Muscle of back (tissue), 11 donors: ENCODE measurements around the gene UNC13C. TPM values are rescaled to one million over a fixed set of nuclear protein-coding genes. Genes with fewer than 3 reads are reported as not detected.
"Not testable (repeated sequence)": the region's sequence is repeated elsewhere in the genome, so short reads cannot be mapped to it uniquely, and the experiment has no call there.

ENCODE experiments used
- DNase-seq, 3 donors: peaks; one replicate each; pipeline versions ENCODE4 v3.0.0 to v3.0.0-alpha.2; 2013
- polyA plus RNA-seq, 10 donors: library from polyadenylated mRNA; unstranded; fragments of 120-200 nt; gene quantifications; one replicate each; pipeline ENCODE4 v1.2.1, GENCODE V29; 2013; ENCODE audit not compliant: insufficient read length in 10 of 10

UNC13C gene
- polyA plus RNA-seq, 10 donors, result 1.4 to 7.2 (median 3.6) TPM

DNA sequence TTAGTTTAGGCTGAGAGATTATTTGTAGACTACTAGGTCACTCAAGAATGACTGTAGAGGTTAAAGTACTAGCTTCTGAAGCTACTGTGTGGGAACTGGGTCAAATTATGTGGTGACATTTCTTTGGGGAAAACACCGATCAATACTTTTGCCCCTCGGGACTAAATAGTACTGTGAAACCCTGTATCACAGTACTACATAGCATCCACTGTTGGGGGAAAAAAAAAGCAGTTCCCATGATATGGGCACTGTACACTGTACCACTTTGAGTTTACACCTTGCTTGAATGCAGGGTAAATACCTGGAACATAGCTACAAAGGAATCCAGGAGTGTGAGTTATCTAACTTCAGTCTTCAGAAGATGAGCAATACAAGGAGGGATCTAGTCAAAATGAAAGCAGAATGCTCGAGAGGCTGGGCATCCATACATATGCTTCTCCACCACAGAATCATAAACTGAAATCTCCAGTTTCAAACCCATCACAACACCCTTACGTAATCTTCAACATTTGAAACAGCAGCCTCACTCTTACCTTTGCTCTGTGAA is 311.4 kb downstream of the UNC13C start:
- no peak for DNase-seq

DNA sequence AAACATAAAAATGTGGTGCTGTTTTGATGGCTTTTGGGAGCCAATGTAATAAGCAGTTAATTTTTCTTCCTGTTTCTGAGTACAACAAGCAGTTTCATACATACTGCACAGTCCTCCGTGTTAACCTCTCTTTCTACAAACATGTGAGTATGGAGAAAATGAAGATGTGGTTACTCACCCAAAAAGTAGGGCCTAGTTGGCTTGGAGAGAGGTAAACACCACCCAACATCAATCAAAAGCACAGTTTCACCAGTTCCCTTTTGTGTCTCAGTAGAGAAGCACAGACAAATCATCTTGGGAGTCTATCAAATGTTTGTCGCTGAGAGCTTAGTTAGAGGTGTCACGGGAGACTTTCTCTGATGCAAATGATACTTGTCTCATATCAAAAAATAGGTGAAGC is 320.2 kb downstream of the UNC13C start:
- DNase-seq, result no peak

DNA sequence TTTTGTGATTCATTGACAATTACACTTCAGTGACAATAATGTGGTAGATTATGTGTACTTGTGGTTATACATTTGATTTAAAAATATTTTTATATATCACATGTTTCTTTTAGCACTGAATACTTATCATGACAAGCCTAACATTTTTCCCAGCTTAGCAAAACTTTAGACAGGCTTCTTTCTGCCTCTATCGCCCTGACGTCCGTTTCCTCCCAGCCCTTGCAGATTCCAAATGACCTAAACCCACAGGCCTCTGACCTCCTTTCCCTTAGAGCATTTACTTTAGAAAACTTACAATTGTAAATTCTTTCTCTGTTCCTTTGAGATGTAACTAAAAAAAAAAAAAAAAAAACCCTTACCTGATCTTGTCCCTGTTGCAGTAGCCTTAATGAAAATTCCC is 326.1 kb downstream of the UNC13C start:
- no peak for DNase-seq

DNA sequence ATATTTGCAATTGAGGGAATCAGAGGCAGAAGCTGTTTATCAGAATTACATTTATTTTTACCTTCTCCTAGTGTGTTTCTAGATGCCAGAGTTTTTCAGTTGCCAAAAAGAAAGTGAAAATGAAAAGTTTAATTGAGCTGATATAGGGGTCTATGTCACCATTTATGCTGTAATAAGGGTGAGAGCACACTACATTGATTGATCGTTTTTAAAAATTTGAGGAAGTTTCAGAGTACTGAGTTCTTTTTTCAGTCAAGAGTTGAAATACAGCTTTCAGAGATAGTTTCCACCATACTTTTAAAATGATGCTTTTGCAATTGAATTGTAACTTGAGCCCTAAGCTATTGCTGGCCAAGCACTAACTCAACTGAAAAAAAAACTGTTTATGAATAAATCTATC is 326.9 kb downstream of the UNC13C start:
- peak in 1 of 3 donors; percentile 1 for DNase-seq

DNA sequence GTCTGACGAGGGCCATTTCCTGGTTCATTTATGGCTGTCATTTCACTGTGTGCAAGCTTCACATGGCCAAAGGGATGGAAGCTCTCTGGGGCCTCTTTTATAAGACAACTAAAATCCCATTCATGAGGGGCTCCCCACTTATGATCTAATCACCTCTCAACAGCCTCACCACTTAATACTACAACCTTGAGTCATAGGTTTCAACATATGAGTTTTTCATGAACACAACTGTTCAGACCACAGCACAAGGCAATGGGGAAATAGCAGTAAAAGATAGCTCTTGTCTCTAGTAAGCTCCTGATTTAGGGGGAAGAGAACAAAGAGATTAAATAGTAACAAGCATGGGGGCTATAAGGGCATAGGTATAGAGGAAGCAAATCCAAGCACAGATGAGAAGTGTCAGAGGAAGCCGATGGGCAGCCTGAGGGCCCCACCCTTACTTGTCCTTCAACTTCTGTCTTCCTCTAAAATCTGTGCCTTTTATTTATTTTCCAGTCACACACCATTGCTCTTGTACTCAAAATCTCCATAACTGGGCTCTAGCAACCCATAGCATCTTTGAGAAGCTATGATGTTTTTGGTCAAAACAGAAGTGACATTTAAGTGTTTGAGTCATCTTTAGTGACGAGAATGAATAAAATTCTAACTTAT is 329.1 kb downstream of the UNC13C start:
- no peak for DNase-seq

DNA sequence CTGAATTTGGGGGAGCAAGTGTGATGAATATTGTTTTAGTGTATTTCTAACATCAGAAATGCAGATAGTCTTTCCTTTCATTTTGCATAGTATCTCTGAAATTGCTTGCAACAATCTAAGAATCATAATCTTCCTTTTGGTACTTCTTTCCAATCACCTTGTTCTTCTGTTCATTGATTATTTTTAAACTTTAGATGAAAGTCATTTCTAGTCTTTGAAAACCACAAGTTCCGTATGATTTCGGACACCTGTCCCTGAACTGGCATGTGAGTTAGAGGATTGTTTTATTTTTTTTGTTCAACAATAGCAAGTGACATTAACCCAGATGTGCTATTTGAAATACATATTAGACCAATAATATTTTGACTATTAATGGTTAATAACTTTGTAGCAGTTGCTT is 329.7 kb downstream of the UNC13C start:
- no peak for DNase-seq

DNA sequence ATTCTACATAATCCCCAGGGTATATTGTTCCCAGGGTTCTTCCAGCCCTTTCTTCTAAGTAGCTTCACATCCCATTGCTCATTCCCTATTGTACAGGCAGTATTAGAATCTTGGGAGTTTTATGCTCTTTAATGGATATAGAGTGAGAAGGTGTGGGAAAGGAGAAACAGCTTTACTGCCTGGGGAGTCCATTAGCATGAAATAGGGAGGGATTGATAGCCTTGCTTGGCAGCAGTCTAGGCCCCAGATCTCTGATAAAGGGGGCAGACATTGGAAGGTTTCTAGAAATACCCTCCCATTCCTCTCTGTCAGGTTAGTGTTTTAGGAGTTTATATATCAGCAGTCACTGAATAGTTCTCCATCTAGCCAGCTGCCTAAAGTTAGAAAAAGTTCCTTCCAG is 334.3 kb downstream of the UNC13C start:
- DNase-seq, result no peak

DNA sequence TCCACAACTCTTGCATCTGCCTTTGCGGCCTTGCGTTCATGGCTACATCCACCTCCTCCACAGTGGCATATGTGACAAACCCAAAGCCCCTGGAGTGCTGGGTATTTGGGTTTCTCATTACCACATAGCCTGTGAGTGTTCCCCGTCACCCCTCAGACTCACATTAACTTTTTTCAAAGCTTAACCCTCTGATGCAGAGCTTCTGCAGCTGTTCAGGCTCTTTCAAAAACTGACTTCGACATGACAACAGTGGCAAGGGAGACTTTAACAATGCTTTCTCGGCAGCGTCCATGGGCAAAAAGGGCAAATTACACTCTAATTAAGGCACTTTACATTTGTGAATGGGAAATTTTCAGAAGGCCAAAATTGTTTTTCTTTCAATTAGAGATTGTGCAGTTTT is 343.2 kb downstream of the UNC13C start:
- no peak for DNase-seq

DNA sequence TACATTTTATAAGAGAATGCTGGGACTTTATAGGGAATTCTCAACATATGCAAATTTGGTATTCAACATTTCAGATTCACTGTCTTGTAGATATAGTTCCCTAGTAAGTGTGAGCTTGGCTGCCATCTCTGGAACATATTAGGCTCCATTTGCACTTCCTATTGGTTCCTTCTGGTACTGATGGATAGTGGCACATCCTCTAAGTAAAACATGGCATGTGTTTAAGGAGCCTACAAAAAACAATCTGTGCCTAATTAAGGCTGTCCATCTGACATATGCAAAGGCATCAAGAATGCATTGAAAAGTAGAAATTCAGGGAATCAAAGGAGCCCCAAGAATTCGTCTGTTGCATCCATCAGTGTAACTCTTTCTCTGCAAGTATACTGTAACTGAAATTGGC is 344.1 kb downstream of the UNC13C start:
- no peak for DNase-seq

DNA sequence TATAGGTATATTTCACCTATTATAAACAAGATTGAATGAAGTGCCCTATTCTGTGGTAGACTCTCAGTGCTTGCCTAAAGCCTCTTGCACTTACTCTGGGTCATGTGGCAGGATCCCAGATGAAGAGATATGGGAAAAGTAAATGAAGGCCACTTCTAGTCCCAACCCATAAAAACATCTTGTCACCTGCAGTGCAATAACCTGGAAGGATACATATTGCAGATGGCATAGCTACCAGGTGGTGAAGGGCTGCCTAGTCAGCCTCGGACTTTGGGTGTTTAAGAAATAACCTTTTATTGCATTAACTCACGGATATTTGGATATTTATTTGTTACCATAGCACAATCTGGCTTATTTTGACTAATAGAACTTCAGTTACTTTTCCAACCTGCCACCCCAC is 367.1 kb downstream of the UNC13C start:
- DNase-seq, result no peak

DNA sequence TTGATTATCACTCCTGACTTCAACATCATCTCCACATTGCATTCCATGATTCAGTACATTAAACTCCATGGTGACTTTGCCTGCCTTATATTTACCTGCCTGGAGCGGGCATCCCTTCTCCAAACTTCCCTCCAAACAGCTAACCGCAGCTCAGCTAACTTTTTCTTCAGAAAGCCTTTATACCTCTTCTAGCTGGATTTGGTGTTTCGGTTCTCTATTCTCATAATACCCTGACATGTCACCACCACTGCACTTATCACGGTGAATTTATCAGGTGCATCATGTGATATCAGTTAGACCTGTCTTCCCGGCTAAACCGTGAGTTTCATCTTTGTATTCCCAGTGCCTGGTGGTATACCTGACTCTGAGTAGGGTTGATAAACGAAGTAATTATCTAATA is 367.6 kb downstream of the UNC13C start:
- no peak for DNase-seq

DNA sequence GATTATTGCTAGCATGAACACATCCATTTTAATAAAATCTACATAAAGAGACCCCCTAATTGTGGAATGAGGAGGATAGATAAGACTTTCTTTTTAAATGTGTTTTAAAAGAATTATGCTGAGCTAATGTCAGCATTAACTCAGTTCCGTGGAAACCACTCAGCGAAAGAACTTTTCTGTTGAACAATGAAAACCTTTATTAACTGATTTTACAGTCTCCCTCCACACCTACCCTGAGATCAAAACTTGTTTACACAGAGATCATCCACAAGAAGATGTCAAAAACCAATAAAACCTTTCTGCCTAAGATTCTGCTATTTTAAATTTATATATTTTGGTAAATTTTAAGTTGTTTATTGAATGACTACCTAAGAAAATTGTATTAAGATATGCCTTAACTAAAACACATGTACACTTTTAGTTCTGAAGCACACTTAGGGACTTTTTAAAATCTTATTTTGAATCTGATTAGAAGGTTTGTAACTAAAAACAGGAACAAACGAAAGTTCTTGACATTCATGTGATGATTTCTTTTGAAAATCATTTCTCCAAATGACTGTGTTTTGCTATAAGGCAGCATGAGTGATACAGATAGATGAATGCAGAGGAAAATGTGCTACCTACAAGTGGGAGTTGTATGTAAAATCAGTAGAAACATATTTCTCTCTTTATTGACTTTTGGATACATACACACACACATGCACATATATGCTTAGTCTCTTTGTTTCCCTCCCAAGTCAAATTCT is 369.0 kb downstream of the UNC13C start:
- no peak for DNase-seq

DNA sequence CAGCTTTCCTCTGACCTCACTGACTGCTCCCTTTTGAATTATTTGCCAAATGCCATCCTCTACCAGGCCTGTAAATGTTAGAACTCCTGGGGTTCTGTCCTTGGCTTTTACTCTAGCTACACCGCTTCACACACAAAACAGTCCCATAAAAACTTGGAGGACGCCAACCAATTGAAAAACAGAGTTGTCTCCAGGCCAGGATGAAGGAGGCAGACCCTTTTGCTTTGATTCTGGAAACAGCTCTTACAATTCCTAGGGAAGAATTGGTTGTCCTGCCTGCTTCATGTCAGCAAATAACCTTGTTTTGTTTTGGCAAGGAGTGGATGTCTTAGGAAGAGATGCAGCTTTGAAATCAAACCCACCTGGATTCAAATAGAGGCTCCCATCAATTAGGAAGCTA is 375.5 kb downstream of the UNC13C start:
- no peak for DNase-seq

DNA sequence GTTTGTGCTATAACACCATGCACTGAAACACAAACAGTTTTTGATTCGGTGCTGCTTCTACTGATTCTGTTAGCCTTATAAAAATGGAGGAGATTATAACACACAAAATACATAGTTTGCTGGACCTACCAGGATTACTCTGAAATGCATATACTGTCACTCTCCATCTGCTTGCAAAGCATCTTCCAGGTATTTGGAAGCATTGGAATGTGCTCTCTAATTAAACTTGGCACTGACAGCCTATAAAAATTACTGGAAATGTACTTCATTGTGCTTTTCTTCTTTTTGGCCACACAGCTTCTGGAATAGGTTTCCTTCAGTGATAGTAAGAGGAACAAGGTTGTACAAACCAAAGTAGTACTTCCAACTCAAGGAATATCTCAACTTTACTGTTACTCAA is 376.1 kb downstream of the UNC13C start:
- DNase-seq, result no peak

DNA sequence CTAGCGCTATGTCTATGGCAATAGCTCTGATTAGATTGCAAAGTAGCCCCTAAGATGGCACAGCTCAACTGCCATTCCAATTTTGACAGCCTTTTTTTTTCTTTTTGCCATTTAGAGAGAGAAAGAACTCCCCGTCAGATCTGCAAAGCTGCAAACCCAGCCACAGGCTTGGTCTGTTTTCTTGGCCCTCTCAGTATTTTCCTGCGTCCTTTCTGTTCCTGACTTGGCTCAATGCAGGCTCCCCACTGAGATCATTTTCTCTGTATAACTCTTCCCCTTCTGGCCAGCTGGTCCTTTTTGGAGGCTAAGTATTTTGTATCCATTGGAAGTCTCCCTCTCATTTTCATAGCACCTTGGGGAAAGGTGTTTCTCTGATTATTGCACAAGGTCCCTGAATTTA is 386.7 kb downstream of the UNC13C start:
- DNase-seq, result peak in 2 of 3 donors; percentile 36 to 39

DNA sequence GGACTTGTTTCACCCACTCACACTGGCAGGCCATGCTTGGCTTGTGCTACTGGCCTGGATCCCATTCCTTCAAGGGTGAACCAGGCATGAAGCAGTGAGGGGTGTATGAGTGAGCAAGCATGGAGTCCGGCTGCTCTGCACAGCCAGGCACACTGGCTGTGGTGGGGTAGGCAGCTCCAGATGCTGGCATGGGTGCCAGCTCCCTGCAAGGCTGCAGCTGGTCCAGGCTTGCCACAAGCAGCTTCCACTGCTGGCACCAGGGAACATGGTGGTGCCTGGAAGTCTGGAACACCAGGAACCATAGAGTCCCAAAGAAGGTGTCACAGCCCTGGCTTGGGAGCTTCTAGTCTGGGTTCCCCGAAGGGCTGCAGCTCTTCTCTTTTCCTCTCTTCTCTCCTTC is 395.1 kb downstream of the UNC13C start:
- no peak for DNase-seq

DNA sequence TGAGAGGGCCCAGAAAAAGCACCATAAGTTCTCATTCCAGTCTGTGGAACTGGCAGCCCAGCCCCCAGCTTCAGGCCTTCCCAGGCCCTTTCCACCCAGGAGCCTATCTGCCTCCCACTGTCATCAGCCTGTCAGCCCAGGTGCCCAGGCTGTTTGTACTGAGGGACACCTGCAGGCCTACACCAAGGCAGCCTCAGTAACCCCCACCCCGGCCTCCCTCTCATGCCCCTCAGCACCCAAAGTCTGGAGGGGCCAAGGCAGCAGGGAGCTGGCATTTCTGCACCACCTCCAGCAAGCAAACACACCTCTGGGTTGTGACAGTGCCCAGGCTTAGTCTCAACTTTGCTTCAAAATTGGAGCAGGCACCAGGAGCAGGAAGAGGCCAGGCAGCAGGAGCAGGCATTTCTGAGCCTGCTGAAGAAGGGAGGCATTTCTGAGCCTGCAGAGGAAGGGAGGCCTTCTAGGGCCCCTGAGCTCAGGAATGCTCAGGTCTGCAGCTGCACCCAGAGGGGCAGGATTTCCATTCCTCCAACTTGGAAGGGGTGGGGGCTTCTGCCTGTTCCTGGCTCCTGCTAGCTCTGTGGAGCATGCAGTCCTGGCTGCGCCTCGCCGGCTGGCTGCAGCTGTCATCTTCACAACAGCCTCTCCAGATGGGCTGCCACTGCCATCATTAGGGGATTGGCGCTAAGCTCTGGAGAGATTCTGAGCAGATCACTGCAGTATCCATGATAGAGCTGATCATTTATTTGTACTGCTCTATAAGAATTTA is 396.1 kb downstream of the UNC13C start:
- DNase-seq, result peak in 2 of 3 donors; percentile 6 to 47

DNA sequence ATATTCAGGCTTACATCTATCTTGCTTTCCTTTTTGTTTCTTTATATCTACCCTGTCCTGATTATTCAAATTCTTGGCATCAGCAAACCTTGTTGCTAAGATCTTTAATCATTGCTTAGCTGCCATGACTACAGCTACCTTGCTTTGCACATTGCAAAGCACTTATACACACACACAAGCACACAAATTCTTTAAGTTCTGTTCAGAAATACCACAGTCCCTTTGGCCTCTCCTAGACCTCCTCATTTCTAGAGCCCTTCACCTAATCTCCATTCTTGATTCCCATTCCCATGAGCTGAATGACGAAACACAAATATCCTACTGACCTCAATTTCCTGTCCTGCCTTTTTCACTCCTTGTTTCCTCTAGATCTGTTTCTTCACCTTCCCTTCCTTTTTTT is 409.6 kb downstream of the UNC13C start:
- no peak for DNase-seq

DNA sequence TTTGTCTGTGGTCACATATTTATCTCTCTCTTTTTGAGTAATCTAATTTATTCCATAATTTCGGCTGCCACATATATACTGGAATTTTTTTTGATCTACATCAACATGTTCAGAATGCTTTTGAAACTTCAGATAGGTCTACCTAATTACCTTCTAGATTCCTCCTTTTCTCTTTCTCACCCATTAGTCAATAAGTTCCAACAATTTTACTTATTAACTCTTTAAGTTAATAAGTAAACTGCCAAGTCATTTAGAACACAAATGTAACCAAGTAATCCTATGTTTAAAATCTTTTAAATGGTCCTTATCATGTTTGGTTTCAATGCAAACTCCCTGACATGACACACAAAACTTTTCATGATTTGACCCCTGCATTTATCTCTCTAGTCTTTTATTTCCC is 410.5 kb downstream of the UNC13C start:
- no peak for DNase-seq

DNA sequence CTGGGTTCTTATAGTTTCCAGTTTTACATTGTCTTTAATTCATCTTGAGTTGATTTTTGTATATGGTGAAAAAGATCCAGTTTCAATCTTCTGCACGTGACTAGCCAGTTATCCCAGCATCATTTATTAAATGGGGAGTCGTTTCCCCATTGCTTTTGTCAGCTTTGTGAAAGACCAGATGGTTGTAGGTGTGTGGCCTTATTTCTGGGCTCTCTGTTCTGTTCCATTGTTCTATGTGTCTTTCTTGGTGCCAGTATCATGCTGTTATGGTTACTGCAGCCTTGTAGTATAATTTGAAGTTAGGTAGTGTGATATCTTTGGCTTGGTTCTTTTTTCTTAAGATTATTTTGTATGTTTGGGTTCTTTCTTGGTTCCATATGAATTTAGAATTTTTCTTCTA is 432.2 kb downstream of the UNC13C start:
- no peak for DNase-seq

DNA sequence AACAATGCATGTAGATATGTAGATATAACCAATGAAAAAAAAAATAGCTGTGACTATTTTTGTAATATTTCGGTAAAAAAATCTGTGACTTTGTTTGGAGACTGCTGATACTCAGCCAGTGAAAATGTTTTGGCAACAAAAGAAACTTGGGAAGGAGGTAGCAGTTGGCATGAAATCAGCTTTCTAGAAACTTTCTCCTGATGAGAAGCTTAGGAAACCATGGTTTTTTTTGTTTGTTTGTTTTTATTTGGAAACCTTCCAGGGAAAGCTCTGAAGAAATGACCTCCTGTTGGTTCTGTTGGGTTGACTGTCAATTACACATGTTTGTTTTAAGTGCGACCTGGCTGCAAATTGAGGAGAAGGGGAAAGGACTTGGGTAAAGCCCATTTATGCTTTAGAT is 445.9 kb downstream of the UNC13C start:
- DNase-seq, result peak in 1 of 3 donors; percentile 15

DNA sequence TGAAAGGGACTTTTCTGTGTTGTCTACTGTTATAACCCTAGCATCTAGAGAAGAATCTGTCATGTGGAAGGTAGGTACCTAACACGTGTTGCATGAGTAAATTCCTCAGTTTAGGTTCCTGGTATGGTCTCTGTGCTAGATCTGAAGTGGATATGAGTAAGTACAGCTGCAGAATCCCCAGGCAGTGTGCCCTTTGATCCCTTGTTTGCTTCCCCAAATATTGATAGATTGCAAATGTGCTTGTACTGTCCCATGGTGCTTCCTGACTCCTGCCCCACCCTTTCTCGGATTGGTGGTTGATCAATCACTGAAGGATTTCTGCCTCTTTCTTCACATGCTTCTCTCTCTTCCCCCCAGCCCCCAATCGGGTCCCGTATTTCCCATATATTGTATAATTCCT is 450.4 kb downstream of the UNC13C start:
- DNase-seq, result no peak

DNA sequence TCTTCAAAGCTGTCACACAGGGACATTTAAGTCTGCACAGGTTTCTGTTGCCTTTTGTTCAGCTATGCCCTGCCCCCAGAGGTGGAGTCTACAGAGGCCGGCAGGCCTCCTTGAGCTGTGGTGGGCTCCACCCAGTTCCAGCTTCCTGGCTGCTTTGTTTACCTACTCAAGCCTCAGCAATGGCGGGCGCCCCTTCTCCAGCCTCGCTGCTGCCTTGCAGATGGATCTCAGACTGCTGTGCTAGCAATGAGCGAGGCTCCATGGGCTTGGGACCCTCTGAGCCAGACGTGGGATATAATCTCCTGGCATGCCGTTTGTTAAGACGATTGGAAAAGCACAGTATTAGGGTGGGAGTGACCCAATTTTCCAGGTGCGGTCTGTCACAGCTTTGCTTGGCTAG is 472.0 kb downstream of the UNC13C start:
- not testable (repeated sequence) for DNase-seq
